GM19467 (cell line): Measurements from ENCODE around the gene CAMK1G.

Experiments
- ATAC-seq: cut with Tn5 transposase; IDR thresholded peaks from one replicate; pipeline ENCODE4 v1.9.1; 2021; ENCODE audit warnings: mild to moderate bottlenecking, moderate library complexity; ENCODE audit not compliant: unreplicated experiment

Gene CAMK1G

GRCh38 chr1:209583408-209583807 is at the start of gene CAMK1G:
CAMK1G (plus strand) TSS chr1:209583714; CDS start chr1:209594984, 11,270 bp downstream.
- ATAC-seq = no peak

DNA sequence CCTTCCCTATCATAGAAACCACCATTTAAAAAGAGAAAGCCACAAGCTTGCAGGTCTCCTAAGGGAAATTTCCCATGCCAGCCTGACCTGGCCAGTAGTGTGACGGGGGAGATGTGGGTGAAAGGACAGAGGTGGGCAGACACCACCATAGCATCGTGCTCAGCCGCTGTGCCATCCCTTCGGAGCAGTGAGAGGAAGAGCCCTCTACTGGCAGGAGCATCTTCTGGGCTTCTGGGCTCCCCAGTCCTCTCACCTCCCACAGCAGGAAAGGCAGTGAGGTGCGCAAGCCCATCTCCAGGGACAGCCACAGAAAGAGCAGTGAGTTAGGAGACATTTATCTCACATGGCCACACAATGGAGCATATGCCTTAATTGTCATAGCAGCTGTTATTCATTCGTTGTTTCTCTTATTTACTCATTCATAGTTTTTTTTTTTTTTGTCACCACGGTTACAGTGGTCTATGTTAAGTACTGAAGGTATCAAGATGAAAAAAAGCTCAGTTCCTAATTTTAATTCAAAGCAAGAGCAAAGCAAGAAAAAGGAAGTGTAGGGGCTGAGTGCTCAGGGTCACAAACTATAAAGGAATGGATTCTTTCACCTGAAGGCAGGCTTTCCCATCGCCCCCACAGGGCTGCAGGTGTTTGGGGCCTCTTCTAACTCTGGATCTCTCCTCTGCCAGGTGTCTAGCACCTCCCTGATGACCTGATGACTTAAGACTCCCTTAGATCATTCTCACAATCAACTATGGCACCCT is 48.8 kb upstream of the CAMK1G start:
- ATAC-seq = no peak

DNA sequence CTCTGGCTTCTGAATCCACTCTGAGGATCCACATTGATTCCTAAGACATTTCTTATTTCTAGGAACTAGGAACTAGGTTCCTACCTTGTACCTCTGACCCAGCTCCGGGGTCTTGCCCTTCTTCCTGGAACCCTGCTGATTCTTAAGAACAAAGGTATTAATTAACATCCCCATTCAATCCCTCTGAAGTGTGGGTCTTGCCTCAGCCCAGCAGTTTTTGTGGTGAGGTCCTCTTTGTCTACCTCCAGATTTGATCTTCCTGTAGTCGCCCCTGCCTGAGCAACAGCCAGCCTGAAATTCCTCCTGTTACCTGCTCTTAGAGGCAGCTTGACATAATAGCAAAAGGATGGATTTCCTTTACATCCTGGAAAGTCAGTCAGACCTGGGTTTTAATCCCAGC is 46.7 kb upstream of the CAMK1G start:
- ATAC-seq = no peak

GRCh38 chr1:209537336-209538114 is 46.0 kb upstream of the CAMK1G start:
- no peak for ATAC-seq

DNA sequence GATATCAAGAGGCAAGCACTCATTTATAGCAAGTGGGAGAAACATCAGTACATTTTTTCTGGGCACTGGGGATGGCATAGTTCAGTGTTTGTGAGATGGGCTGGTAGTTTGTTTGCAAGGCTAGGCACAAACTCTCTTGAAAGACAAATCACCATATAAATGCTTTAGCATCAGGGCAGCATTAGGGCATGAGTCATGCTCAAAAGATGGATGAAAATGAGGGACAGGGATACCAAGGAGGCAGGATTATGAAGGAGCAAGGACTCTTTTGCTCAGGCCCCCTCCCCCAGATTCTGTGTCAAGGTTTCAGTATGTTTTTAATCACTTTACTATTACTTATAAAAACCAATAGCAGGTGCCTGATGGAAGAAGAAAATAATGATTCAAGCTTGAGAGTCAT is 43.9 kb upstream of the CAMK1G start:
- no peak for ATAC-seq

- ATAC-seq = no peak
Observed at GRCh38 chr1:209542585-209542984, 40.9 kb upstream of the CAMK1G start.

DNA sequence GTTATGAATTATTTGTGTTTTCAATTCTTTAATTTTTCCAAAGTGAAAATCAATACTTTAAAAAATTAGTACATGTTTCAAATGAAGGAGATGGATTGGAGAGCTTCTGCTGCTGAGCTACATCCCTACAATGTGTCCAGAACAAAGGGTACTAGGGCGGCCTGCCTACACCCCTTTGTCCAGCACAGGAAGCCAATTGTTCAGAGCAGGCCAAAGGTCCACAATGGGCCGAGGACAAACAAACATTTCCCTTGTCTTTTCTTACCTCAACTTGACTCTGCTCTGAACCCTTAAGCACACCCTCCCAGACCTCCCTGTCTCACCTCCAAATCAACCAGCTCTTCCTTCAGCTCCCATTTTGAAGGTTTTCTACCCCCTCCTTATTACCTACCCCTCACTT is 39.4 kb upstream of the CAMK1G start:
- ATAC-seq = no peak

- no peak for ATAC-seq
Observed at GRCh38 chr1:209545423-209545822, 38.1 kb upstream of the CAMK1G start.

DNA sequence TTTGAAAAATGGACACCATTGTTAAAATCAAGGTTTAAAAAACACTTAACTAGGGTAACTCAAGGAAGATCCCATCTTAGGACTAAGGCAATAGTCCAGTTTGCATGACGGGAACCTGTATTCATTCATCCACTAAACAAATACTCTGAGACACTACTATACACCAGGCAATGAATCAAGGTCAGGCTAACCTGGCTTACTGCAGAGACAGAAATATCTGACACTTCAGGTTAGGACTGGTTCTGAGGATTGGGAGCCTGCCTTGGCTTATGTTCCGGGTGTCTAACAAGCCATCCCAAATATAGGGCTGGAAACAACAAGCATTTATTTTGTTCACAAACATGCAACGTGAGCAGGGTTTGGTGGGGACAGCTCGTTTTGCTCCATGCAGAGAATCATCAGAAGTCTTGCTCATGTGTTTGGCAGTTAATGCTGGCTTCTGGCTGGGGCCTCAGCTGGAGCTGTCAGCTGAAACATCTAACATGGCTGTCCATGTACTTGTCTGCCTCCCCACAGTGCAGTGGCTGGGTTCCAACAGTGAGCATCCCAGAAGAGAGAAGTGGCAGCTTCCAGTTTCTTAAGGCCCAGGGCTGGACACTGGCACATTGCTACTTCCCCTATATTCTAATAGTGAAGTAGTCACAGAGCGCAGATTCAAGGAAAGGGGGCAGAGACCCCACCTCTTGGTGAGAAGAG is 37.0 kb upstream of the CAMK1G start:
- no peak for ATAC-seq

GRCh38 chr1:209547626-209548025 is 35.9 kb upstream of the CAMK1G start:
- no peak for ATAC-seq

DNA sequence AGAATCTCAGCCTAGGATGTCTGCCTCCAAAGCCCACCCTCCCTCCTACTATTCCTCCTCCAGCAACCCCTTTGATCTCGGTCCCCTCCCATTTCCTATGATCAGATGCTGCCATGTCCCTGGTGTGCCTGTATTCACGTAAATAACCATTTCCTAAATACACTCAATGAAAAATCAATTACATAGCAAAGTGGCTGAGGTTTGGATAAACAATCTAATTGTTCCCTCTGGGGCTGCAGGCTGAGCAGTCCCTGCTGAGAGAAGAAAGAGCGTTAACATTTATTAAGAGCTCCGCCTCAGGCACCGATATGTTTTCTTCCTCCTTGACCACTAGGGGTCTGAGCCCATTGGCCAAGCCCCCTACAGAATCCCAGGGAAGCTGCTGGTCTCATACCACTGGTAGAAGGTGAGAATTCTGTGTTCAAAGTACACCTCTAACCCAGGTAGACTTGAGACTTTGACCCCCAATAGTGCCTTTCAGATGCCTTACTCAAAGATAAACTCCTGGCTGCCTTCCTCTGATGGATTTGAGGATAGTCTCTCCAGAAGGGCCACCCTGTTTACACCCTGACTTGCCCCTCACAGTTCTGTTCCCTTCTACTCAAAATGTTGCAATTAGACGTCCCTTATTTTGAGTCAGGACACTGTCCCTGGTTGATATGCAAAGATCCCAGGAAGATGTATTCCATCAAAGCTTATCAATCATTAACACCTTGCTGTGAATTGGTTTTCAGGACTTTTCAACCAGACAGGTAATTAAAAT is 33.9 kb upstream of the CAMK1G start:
- no peak for ATAC-seq

GRCh38 chr1:209550519-209550918 is 33.0 kb upstream of the CAMK1G start:
- ATAC-seq = no peak

GRCh38 chr1:209552406-209553264 is 30.9 kb upstream of the CAMK1G start:
- ATAC-seq = no peak

GRCh38 chr1:209554761-209555611 is 28.5 kb upstream of the CAMK1G start:
- no peak for ATAC-seq

- ATAC-seq = no peak
Observed at GRCh38 chr1:209556162-209556690, 27.3 kb upstream of the CAMK1G start.

DNA sequence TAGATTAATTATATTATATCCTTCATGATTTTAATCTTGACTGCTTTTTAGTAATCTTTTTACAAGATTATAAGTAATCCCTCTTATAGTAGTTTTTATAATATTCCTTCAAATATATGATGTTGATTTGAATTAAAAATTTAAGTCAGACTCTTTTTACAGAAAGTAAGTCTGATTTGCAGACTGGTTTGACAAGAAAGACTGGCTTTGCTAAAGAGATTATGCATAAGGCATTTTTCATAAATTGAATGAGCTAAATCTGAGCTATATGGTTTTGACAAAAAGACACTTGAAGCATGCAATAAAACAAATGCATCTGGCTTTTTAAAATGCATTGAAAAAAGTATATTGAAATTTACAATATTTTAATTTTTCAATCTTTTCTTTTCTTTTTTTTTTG is 26.3 kb upstream of the CAMK1G start:
- ATAC-seq = no peak

GRCh38 chr1:209560529-209560928 is 23.0 kb upstream of the CAMK1G start:
- ATAC-seq = no peak

DNA sequence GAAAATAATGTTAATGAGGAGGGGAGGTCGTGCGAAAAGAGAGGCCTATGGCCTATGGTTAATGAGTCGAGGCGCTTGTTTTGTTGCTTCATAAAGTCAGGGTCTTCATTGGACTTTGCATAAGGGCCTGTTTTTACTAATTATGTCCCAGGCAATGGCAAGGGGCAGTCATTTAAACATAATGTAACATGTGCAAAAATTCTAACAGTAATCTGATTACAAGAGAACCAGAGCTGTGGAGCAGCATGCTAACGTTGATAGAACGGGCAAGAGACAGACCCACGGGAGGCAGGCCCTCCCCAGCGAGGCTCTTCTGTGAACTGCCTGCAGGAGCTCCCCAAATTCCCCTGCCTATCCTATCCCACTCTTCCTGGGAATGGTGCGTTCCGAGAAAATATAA is 22.6 kb upstream of the CAMK1G start:
- ATAC-seq = no peak

- no peak for ATAC-seq
Observed at GRCh38 chr1:209561532-209561931, 22.0 kb upstream of the CAMK1G start.
